Activated T-cell treated with anti-CD3 and anti-CD28 coated beads for 1 hour (primary cell): Measurements from ENCODE around the gene DHRS4.
A peak's percentile ranks its signal among the peaks of the same experiment; 100 is the strongest.

Experiments used
- DNase-seq: peaks from one replicate; pipeline ENCODE4 v3.0.0-alpha.2; 2020; ENCODE audit warnings: low read depth

DHRS4 gene

GRCh38 chr14:23953464-23954278 lies at the start of gene DHRS4:
TSS of gene DHRS4 (plus strand) at chr14:23953770. CDS start at chr14:23953789, 19 bp downstream.
- DNase-seq = peak; percentile 71

GRCh38 chr14:23910101-23910875 lies 43.3 kb upstream of the DHRS4 start:
- no peak for DNase-seq

GRCh38 chr14:23910876-23911210 lies 42.7 kb upstream of the DHRS4 start:
- DNase-seq = no peak

GRCh38 chr14:23915559-23915958 lies 38.0 kb upstream of the DHRS4 start:
- no peak for DNase-seq

GRCh38 chr14:23916004-23916403 lies 37.6 kb upstream of the DHRS4 start:
- DNase-seq = no peak

GRCh38 chr14:23916446-23916845 lies 37.1 kb upstream of the DHRS4 start:
- no peak for DNase-seq

GRCh38 chr14:23922545-23922944 lies 31.0 kb upstream of the DHRS4 start:
- DNase-seq = no peak

- no peak for DNase-seq
Observed at GRCh38 chr14:23925523-23926075, 28.0 kb upstream of the DHRS4 start.

- DNase-seq = no peak
Observed at GRCh38 chr14:23926543-23926942, 27.0 kb upstream of the DHRS4 start.

GRCh38 chr14:23929136-23929535 lies 24.4 kb upstream of the DHRS4 start:
- no peak for DNase-seq

GRCh38 chr14:23929822-23930294 lies 23.7 kb upstream of the DHRS4 start:
- peak; percentile 85 for DNase-seq

GRCh38 chr14:23930742-23931141 lies 22.8 kb upstream of the DHRS4 start:
- no peak for DNase-seq

- DNase-seq = no peak
Observed at GRCh38 chr14:23931721-23932289, 21.8 kb upstream of the DHRS4 start.

GRCh38 chr14:23932639-23933038 lies 20.9 kb upstream of the DHRS4 start:
- no peak for DNase-seq

GRCh38 chr14:23933108-23933741 lies 20.3 kb upstream of the DHRS4 start:
- DNase-seq = no peak

- no peak for DNase-seq
Observed at GRCh38 chr14:23933742-23934128, 19.8 kb upstream of the DHRS4 start.

- no peak for DNase-seq
Observed at GRCh38 chr14:23935158-23935557, 18.4 kb upstream of the DHRS4 start.

GRCh38 chr14:23936084-23936829 lies 17.3 kb upstream of the DHRS4 start:
- DNase-seq = no peak

GRCh38 chr14:23937203-23937602 lies 16.4 kb upstream of the DHRS4 start:
- DNase-seq = no peak

GRCh38 chr14:23938823-23939222 lies 14.7 kb upstream of the DHRS4 start:
- DNase-seq = no peak

- DNase-seq = no peak
Observed at GRCh38 chr14:23939607-23940326, 13.8 kb upstream of the DHRS4 start.
